OCI-LY7 (cell line): ENCODE measurements around the gene RXRA. TPM values are rescaled to one million over a fixed set of nuclear protein-coding genes. Genes with fewer than 3 reads are reported as not detected.

Experiments used
- BruUV-seq: library from RNA; stranded (reverse); fragments of 400-500 nt; replicated peaks from 2 replicates; lab custom pipeline; 2021; lab: Mats Ljungman, UMichigan
- CTCF ChIA-PET: fragments of 300-600 bp; sonication (Branson Sonifier 250); formaldehyde crosslinking; loops from one replicate; lab custom pipeline; 2022; ENCODE audit warnings: antibody characterized with exemption; ENCODE audit not compliant: unreplicated experiment; lab: Charles Lee
- POLR2A ChIA-PET: fragments of 300-600 bp; sonication (Branson Sonifier 250); formaldehyde crosslinking; loops from one replicate; lab custom pipeline; 2022; ENCODE audit warnings: antibody characterized with exemption; lab: Charles Lee
- DNase-seq: peaks from one replicate; pipeline ENCODE4 v3.0.0-alpha.2; 2015; ENCODE audit warnings: low spot score
- H2AFZ ChIP-seq: fragments of 200-600 bp; sonication (generic), shearing (Covaris generic); 2 replicates; pipeline ENCODE4 v1.6.1; 2014; ENCODE audit warnings: mild to moderate bottlenecking, antibody characterized with exemption, low read length, moderate library complexity
- H3K27ac ChIP-seq: fragments of 200-600 bp; sonication (generic); 2 replicates; pipeline ENCODE4 v1.5.1; 2014; ENCODE audit warnings: mixed run types, low read depth, mild to moderate bottlenecking, moderate library complexity, low read length, inconsistent platforms; ENCODE audit not compliant: poor library complexity, severe bottlenecking
- H3K36me3 ChIP-seq: fragments of 200-600 bp; sonication (generic); 2 replicates; pipeline ENCODE4 v1.6.1; 2014; ENCODE audit warnings: mild to moderate bottlenecking, antibody characterized with exemption, low read length, moderate library complexity, mixed read lengths; ENCODE audit not compliant: insufficient read depth
- H3K4me1 ChIP-seq: fragments of 200-600 bp; sonication (generic); 2 replicates; pipeline ENCODE4 v1.5.1; 2014; ENCODE audit warnings: mild to moderate bottlenecking, low read length; ENCODE audit not compliant: insufficient read depth, poor library complexity, severe bottlenecking
- H3K4me2 ChIP-seq: fragments of 200-600 bp; sonication (generic); 2 replicates; pipeline ENCODE4 v1.6.1; 2014; ENCODE audit warnings: mild to moderate bottlenecking, low read length
- H3K4me3 ChIP-seq: fragments of 200-600 bp; sonication (generic); 2 replicates; pipeline ENCODE4 v1.5.1; 2014; ENCODE audit warnings: mild to moderate bottlenecking, low read depth, low read length; ENCODE audit not compliant: poor library complexity, severe bottlenecking
- H3K79me2 ChIP-seq: fragments of 200-600 bp; sonication (generic); 2 replicates; pipeline ENCODE4 v1.6.1; 2016; ENCODE audit warnings: low read depth, mild to moderate bottlenecking, low read length, moderate library complexity, mixed read lengths; ENCODE audit not compliant: insufficient read depth
- H3K9me2 ChIP-seq: fragments of 200-600 bp; sonication (generic); 2 replicates; pipeline ENCODE4 v1.6.1; 2016; ENCODE audit warnings: mild to moderate bottlenecking, low read length, mixed read lengths; ENCODE audit not compliant: insufficient read depth
- H3K9me3 ChIP-seq: fragments of 200-600 bp; sonication (generic); 2 replicates; pipeline ENCODE4 v1.6.1; 2014; ENCODE audit warnings: mild to moderate bottlenecking, mixed run types, low read length, mixed read lengths
- H4K20me1 ChIP-seq: fragments of 200-600 bp; sonication (generic); 2 replicates; pipeline ENCODE4 v1.6.1; 2014; ENCODE audit warnings: mild to moderate bottlenecking, antibody characterized with exemption, low read length, moderate library complexity, mixed read lengths; ENCODE audit not compliant: insufficient read depth
- CTCF ChIP-seq: fragments of 200-600 bp; sonication (generic); conservative IDR thresholded peaks from 2 replicates; pipeline ENCODE4 v1.5.1; 2014; ENCODE audit warnings: mild to moderate bottlenecking, antibody characterized with exemption, low read length, moderate library complexity, mixed read lengths
- EZH2phosphoT487 ChIP-seq: fragments of 200-600 bp; sonication (generic); IDR thresholded peaks from 2 replicates; pipeline ENCODE4 v1.6.1; 2018; ENCODE audit warnings: low read depth, borderline replicate concordance, mild to moderate bottlenecking, mixed run types, antibody characterized with exemption, low read length, moderate library complexity, mixed read lengths
- intact Hi-C: fragments of 100-400 bp; cut with micrococcal nuclease; formaldehyde crosslinking; loops from one replicate; pipeline ENCODE4 v1.10.0; 2022; ENCODE audit not compliant: unreplicated experiment
- total RNA-seq, 2 experiments: library from RNA; depleted of rRNA in 1 of 2; stranded (reverse); fragments of >200 nt in 1 of 2; shearing (Covaris generic) in 1 of 2; gene quantifications; 2 replicates each; pipeline ENCODE4 v1.2.3, GENCODE V29; 2014 to 2022

Gene RXRA
- total RNA-seq, 2 experiments from 2014 or later, result 0.25 to 0.40 TPM

GRCh38 chr9:134424818-134425217 is 98.6 kb downstream of the RXRA start:
- no peak overlapping the region for H3K27ac ChIP-seq
- no peaks in the 10 kb centered on the region for H3K9me3 ChIP-seq
- no TSS peak for BruUV-seq
- DNase-seq, result no peak
- ChIA-PET CTCF (no interaction called here), POLR2A (no interaction called here)
- no peak for TF ChIP-seq CTCF
- TF ChIP-seq EZH2phosphoT487, result no peak
- H4K20me1 ChIP-seq, result no peaks in the 10 kb centered on the region
- no peaks in the 10 kb centered on the region for H3K79me2 ChIP-seq
- no peak overlapping the region for H3K4me2 ChIP-seq
- no peak overlapping the region for H3K4me3 ChIP-seq
- intact Hi-C loops, result no loop called here
- H2AFZ ChIP-seq, result no peak overlapping the region
- no peaks in the 10 kb centered on the region for H3K9me2 ChIP-seq
- H3K4me1 ChIP-seq, result no peaks in the 10 kb centered on the region
- no peaks in the 10 kb centered on the region for H3K36me3 ChIP-seq

- H3K4me3 ChIP-seq, result no peak overlapping the region
- no peaks in the 10 kb centered on the region for H3K9me2 ChIP-seq
- H3K4me2 ChIP-seq, result no peak overlapping the region
- no peaks in the 10 kb centered on the region for H3K36me3 ChIP-seq
- no peak overlapping the region for H3K27ac ChIP-seq
- no peak overlapping the region for H2AFZ ChIP-seq
- ChIA-PET POLR2A (no interaction called here), CTCF (no interaction called here)
- no peaks in the 10 kb centered on the region for H3K79me2 ChIP-seq
- intact Hi-C loops, result no loop called here
- BruUV-seq, result no TSS peak
- H3K9me3 ChIP-seq, result no peaks in the 10 kb centered on the region
- no peaks in the 10 kb centered on the region for H4K20me1 ChIP-seq
- TF ChIP-seq CTCF (no peak), EZH2phosphoT487 (no peak)
- no peaks in the 10 kb centered on the region for H3K4me1 ChIP-seq
- no peak for DNase-seq
Observed at GRCh38 chr9:134425401-134425800, 99.1 kb downstream of the RXRA start.

GRCh38 chr9:134425812-134426211 is 99.6 kb downstream of the RXRA start:
- Histone ChIP-seq H3K9me3 (no peaks in the 10 kb centered on the region), H3K79me2 (no peaks in the 10 kb centered on the region), H3K4me2 (no peak overlapping the region), H3K4me1 (no peaks in the 10 kb centered on the region), H4K20me1 (no peaks in the 10 kb centered on the region), H2AFZ (no peak overlapping the region), H3K36me3 (no peaks in the 10 kb centered on the region), H3K4me3 (no peak overlapping the region), H3K27ac (no peak overlapping the region), H3K9me2 (no peaks in the 10 kb centered on the region)
- no peak for TF ChIP-seq EZH2phosphoT487
- no peak for TF ChIP-seq CTCF
- BruUV-seq, result no TSS peak
- DNase-seq, result no peak
- intact Hi-C loops, result no loop called here
- CTCF ChIA-PET, result no interaction called here
- POLR2A ChIA-PET, result no interaction called here
